ENCODE data around the gene KLHL34. TPM values are rescaled to one million over a fixed set of nuclear protein-coding genes. Genes with fewer than 3 reads are reported as not detected.

KLHL34 gene
- total and polyA plus RNA-seq, 3 donors from 2014 or later = 0.16 to 0.47 (median 0.31) TPM

- Histone ChIP-seq H3K27ac (no peak overlapping the region), H3K27me3 (no peaks in the 10 kb centered on the region), H3K9me3 (no peaks in the 10 kb centered on the region), H3K4me1 (no peaks in the 10 kb centered on the region), H3K36me3 (ENCODE audit: low read depth, missing control alignments) (no peaks in the 10 kb centered on the region), H3K4me3 (peak overlapping the region in 1 of 2 donors; percentile 38)
- DNase-seq = no peak
- WGBS, 2 donors = 52% methylated on average over 29 of the region's 57 CpGs; no CpG with 5 or more reads in 1 of the 2 donors
- intact Hi-C loops (cut with DNase I; ENCODE audit: low total_unique reads) = no loop called here
- no peak for TF ChIP-seq POLR2A (IDR thresholded peaks at IDR 0.05)
- TF ChIP-seq, protein P1, sequence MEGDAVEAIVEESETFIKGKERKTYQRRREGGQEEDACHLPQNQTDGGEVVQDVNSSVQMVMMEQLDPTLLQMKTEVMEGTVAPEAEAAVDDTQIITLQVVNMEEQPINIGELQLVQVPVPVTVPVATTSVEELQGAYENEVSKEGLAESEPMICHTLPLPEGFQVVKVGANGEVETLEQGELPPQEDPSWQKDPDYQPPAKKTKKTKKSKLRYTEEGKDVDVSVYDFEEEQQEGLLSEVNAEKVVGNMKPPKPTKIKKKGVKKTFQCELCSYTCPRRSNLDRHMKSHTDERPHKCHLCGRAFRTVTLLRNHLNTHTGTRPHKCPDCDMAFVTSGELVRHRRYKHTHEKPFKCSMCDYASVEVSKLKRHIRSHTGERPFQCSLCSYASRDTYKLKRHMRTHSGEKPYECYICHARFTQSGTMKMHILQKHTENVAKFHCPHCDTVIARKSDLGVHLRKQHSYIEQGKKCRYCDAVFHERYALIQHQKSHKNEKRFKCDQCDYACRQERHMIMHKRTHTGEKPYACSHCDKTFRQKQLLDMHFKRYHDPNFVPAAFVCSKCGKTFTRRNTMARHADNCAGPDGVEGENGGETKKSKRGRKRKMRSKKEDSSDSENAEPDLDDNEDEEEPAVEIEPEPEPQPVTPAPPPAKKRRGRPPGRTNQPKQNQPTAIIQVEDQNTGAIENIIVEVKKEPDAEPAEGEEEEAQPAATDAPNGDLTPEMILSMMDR (IDR thresholded peaks at IDR 0.05) = no peak
Observed at GRCh38 chrX:21657318-21658151, 595 bp downstream of the KLHL34 start.

- Histone ChIP-seq H3K4me1 (no peaks in the 10 kb centered on the region), H3K4me3 (peak overlapping the region in 1 of 2 donors; percentile 26), H3K36me3 (ENCODE audit: low read depth, missing control alignments) (no peaks in the 10 kb centered on the region), H3K9me3 (no peaks in the 10 kb centered on the region), H3K27ac (no peak overlapping the region), H3K27me3 (no peaks in the 10 kb centered on the region)
- WGBS, 2 donors = 53% methylated on average over 31 of the region's 61 CpGs; no CpG with 5 or more reads in 1 of the 2 donors
- no peak for TF ChIP-seq POLR2A (IDR thresholded peaks at IDR 0.05)
- TF ChIP-seq, protein P1 (IDR thresholded peaks at IDR 0.05) = no peak
- DNase-seq = no peak
- intact Hi-C loops (cut with DNase I; ENCODE audit: low total_unique reads) = no loop called here
Observed at GRCh38 chrX:21656587-21657317, 1.4 kb downstream of the KLHL34 start.

DNA sequence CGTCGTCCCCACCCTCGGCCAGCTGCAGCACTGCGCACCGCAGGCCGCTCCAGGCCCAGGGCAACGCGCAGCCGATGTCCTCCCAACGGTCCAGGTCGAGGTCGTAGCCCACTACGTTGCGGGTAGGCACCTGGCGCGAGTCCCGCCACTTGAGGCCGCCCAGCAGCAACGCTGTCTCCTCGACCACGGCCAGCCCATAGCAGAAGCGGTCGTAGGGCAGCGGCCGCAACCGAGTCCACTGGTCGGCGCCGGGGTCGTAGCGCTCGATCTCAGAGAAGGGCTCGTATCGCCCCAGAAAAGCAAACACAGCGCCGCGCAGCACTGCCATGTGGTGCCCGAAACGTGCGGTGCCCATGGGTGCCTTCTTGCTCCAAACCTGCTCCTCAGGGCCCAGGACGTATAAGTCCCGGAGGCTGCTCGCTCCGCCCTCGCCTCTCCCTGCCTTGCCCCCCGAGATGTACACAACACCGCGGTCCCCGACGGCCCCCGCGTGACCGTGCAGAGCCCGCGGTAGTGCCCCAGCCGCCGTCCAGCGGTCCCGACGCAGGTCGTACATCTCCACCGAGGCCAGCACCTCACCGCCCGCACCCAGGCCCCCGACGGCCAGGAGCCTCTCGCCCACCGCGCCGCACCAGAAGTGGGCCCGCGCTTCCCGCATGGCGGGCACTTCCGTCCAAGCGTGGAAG lies 2.1 kb downstream of the KLHL34 start:
- H3K27me3 ChIP-seq = no peaks in the 10 kb centered on the region
- no peaks in the 10 kb centered on the region for H3K36me3 ChIP-seq (ENCODE audit: low read depth, missing control alignments)
- TF ChIP-seq, protein P1 (IDR thresholded peaks at IDR 0.05) = no peak
- TF ChIP-seq POLR2A (IDR thresholded peaks at IDR 0.05) = no peak
- H3K4me3 ChIP-seq = peak overlapping the region; percentile 15 to 26
- WGBS, 2 donors = 4% methylated on average over 41 of the region's 76 CpGs; no CpG with 5 or more reads in 1 of the 2 donors
- peak; percentile 18 for DNase-seq
- H3K9me3 ChIP-seq = no peaks in the 10 kb centered on the region
- H3K27ac ChIP-seq = no peak overlapping the region
- intact Hi-C loops (cut with DNase I; ENCODE audit: low total_unique reads) = no loop called here
- no peaks in the 10 kb centered on the region for H3K4me1 ChIP-seq

DNA sequence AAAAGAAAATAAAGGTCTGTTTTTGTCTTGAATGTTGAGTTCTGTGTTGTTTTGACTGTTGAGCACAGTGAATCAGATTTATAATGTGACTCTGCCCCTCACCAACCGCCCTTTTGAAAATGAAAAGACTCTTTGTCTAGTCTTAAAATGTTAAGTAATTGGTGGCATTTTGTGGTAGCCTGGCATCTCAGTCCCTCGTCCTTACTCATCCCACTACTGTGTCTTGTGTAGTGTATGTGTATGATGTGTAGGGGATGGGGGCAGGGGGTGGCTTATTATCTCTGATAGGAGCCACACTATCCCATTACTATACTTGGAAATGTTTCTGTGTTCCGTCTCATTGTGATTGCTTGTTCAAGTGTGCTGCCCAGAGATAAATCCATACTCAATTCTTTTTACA lies 12.2 kb downstream of the KLHL34 start:
- Histone ChIP-seq H3K36me3 (ENCODE audit: low read depth, missing control alignments) (no peaks in the 10 kb centered on the region), H3K27ac (no peak overlapping the region), H3K27me3 (no peaks in the 10 kb centered on the region), H3K9me3 (no peaks in the 10 kb centered on the region), H3K4me1 (no peaks in the 10 kb centered on the region), H3K4me3 (no peak overlapping the region)
- TF ChIP-seq POLR2A (IDR thresholded peaks at IDR 0.05) = no peak
- TF ChIP-seq, protein P1 (IDR thresholded peaks at IDR 0.05) = no peak
- no peak for DNase-seq
- WGBS, 2 donors = 58 to 75% methylated on average over 3 of the region's 3 CpGs
- intact Hi-C loops (cut with DNase I; ENCODE audit: low total_unique reads) = no loop called here

All from testis (tissue), 3 donors.